WTC11 (cell line): ENCODE results near the gene TDP1.

Experiments
- CTCF ChIP-seq: fragments of 200-600 bp; IDR thresholded peaks from 2 replicates; pipeline ENCODE4 v1.8.0; 2022; ENCODE audit warnings: antibody characterized with exemption
- SP1 ChIP-seq: sonication (generic); formaldehyde crosslinking; conservative IDR thresholded peaks from 2 replicates; pipeline ENCODE4 v1.8.1; 2022; ENCODE audit warnings: missing genetic modification reagents

- TF ChIP-seq CTCF (no peak), SP1 (CRISPR knock-in tag) (no peak)
These were observed 48.1 kb upstream of the TDP1 start for GRCh38 chr14:89907655-89908054.
